Measurements from ENCODE around the gene SGSH. TPM values are rescaled to one million over a fixed set of nuclear protein-coding genes. Genes with fewer than 3 reads are reported as not detected.

The SGSH gene
- total RNA-seq, 1 experiment from 2014 or later, result 19.8 TPM

GRCh38 chr17:80233202-80233601, 13.1 kb upstream of the SGSH start:
- no peak overlapping the region for H3K4ac ChIP-seq (ENCODE audit: low read depth, low read length)
- H3K27me3 ChIP-seq (ENCODE audit: insufficient read depth, low read length), result no peaks in the 10 kb centered on the region
- H2BK120ac ChIP-seq (ENCODE audit: low read depth, low read length, poor library complexity, severe bottlenecking), result no peak overlapping the region

More at GRCh38 chr17:80233202-80233601, 13.1 kb upstream of the SGSH start:
- Histone ChIP-seq H3K9ac (ENCODE audit: extremely low read depth, insufficient read length, low read length) (no peak overlapping the region), H4K91ac (ENCODE audit: insufficient read length, low read depth, low read length) (no peak overlapping the region), H3K79me1 (ENCODE audit: insufficient read depth, low read depth, low read length, poor library complexity, severe bottlenecking) (no peaks in the 10 kb centered on the region), H3K27ac (ENCODE audit: insufficient read length, low read depth, low read length) (no peak overlapping the region), H2BK15ac (ENCODE audit: low read depth, low read length) (no peak overlapping the region), H3K4me2 (ENCODE audit: insufficient read depth, insufficient read length, low read length) (no peak overlapping the region), H2BK5ac (ENCODE audit: insufficient read length, low read length) (no peak overlapping the region), H3K56ac (ENCODE audit: insufficient read length, low read depth, low read length) (no peak overlapping the region), H3K23ac (ENCODE audit: insufficient read length, low read depth, low read length) (no peak overlapping the region), H3K14ac (ENCODE audit: insufficient read depth, low read length) (no peak overlapping the region), H2BK12ac (ENCODE audit: insufficient read length, low read depth, low read length) (no peak overlapping the region), H2AK5ac (ENCODE audit: insufficient read length, low read length) (no peak overlapping the region), H4K8ac (replicated peaks; ENCODE audit: insufficient read length, low read depth, low read length) (no peak overlapping the region), H2BK20ac (ENCODE audit: low read depth, low read length, poor library complexity, severe bottlenecking) (no peak overlapping the region), H4K20me1 (ENCODE audit: control insufficient read depth, insufficient read depth, insufficient read length) (no peaks in the 10 kb centered on the region), H4K5ac (ENCODE audit: insufficient read length, low read depth, low read length) (no peak overlapping the region), H3K18ac (ENCODE audit: insufficient read length, low read depth, low read length) (no peak overlapping the region), H3K23me2 (ENCODE audit: insufficient read length, low read depth, low read length, poor library complexity, severe bottlenecking) (no peaks in the 10 kb centered on the region), H3K4me1 (ENCODE audit: insufficient read depth, low read length) (no peaks in the 10 kb centered on the region), H3K79me2 (ENCODE audit: insufficient read depth, low read length) (no peaks in the 10 kb centered on the region), H3T11ph (ENCODE audit: low read length) (no peak overlapping the region), H3K9me3 (ENCODE audit: control insufficient read depth, low read depth, low read length) (peaks cover 4% of the 10 kb centered on the region), H2AFZ (ENCODE audit: low read length) (no peak overlapping the region)
- Mint-ChIP-seq H3K36me3 (ENCODE audit: insufficient read depth in 1 of 3, low read depth in 3 of 3) (peaks cover 30 to 58% (median 56%) of the 10 kb centered on the region in 3 experiments), H3K9me3 (peaks cover 13 to 21% of the 10 kb centered on the region in 2 experiments), H3K4me3 (no peak overlapping the region), H3K27me3 (ENCODE audit: low read depth) (no peaks in the 10 kb centered on the region), H3K4me1 (no peaks in the 10 kb centered on the region), H3K27ac (no peak overlapping the region)
- DNase-seq, result no peak
- no CpG with 5 or more reads among the region's 3 CpGs for WGBS (ENCODE audit: extremely low coverage, insufficient read length, low lambda C conversion rate)
- no peak for TF ChIP-seq CTCF (conservative IDR thresholded peaks at IDR 0.05)
